Bronchial smooth muscle cell (primary cell): ENCODE data around the gene PUS1. TPM values are rescaled to one million over a fixed set of nuclear protein-coding genes. Genes with fewer than 3 reads are reported as not detected.

ENCODE experiments used
- total RNA-seq: library from RNA; depleted of rRNA; stranded (reverse); fragments of >200 nt; gene quantifications from 2 replicates; pipeline ENCODE4 v1.2.1, GENCODE V29; 2014

Gene PUS1
- 4.4 and 7.4 TPM in 2 replicates for total RNA-seq

DNA sequence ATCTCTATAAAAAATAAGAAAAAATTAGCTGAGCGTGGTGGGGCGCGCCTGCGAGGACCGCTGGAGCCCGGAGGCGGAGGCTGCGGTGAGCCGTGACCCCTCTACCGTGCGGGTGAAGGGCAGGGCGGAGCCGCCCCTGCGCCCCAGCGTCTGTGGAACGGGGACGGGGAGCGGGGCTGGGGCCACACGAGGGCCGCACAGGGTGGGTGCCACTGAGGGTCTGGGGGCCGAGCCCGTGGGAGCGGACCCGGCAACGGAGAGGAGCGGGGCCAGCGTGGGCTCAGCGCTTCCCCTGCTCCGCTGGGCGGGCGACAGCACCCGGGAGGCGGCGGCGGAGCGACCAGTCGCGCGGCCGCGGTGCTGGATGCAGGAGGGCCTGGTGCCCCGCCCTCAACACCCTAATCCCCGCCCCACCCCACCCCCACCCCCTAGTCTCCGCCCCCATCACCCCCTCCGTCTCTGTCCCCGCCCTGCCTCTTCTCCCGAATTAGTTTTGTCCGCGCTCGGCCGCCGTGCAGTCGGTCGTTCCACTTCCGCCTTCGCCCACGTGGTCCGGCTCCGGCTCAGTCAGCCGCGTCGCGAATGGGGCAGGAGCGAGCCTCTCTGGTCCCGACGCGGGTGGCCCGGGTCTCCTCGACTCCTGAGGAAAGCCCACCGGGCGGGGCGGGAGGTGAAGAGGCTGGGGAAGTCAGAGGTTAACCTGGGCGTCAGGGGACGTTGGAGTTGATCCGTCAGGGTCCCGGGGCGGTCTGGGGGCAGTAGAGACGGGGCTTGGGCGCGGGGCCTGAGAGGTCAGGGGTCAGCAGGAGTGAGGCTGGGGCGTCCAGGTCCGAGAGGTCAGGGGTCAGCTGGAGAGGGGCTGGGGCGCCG is at the start of gene PUS1:
TSS of gene PUS1 (plus strand) at position 566 of the 870 bp plus-strand sequence. CDS start 447 bp downstream, outside the sequence.

DNA sequence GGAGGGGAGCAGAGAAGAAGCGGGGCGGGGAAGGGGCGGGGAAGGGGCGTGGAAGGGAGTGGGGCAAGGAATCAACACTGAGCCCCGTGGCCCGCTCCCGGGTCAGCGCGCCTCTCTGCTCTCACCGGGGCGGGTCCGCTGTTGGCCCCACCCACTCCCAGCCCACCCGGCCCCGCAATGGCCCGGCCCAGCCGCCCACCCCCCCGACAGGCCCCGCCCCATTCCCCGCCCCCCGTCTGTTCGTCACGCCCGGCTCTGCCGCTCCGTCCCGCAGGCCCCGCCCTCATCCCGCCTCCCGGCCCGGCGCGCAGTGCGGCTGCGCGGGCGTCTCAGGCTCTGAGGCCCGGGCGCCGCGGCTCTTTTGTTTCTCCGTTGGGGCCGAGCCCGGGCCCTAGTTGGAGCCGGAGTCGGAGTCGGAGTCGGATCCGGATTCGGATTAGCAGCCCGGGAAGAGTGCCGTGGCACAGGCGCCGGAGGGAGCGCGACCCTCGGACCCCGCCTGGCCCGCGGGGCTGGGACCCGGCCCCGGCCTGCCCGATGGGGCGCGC is 34.7 kb upstream of the PUS1 start, which contains the start of gene ULK1:
TSS of gene ULK1 (plus strand) at position 310 of the 548 bp plus-strand sequence. CDS start 380 bp downstream, outside the sequence.

DNA sequence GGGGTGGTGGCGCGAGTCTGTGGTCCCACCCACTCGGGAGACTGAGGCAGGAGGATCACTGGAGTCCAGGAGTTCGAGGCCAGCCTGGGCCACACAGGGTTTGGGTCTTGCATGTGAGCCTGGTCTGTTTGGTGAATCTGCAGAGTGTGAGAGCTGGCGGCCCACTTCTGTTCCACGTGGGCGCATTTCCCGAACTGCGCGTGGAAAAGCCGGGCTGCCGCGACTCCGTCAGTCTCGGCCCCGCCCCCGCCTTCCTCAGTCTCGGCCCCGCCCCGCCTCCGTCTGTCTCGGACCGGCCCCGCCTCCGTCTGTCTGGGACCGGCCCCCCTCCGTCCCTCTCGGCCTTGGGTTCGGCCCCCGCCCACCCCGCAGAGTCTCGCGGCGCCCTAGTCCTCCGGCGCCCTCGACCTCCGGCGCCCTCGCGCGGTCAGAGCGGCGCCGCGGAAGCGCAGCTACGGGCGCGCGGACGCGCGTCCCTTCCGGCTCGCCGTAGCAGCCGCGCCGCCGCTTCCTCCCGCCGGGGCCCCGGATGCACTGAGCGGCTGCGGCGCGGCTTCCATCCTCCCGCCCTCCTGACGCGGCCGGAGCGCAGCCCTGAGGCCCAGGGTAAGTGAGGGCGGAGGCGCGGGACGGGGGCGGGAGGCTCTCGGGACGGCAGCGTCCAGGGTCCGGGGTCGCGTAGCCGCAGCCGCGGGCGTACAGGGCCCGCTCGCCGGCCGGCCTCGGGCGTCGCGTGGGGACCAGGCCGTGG is 20.5 kb downstream of the PUS1 start, which contains the start of gene EP400:
TSS of gene EP400 (plus strand) at position 512 of the 751 bp plus-strand sequence. CDS start 10,678 bp downstream, outside the sequence.

Other genes with a start within 250 kb of the PUS1 start
- 19.7 and 23.3 TPM in 2 replicates for gene SFSWAP, start 218.2 kb upstream of the PUS1 start, total RNA-seq
- gene MMP17, start 100.9 kb upstream of the PUS1 start, total RNA-seq, result 6.8 and 8.8 TPM in 2 replicates
- gene ULK1, start 34.7 kb upstream of the PUS1 start, total RNA-seq, result 9.9 and 19.7 TPM in 2 replicates
- gene EP400, start 20.7 kb downstream of the PUS1 start, total RNA-seq, result 6.6 and 7.6 TPM in 2 replicates
- gene DDX51, start 215.0 kb downstream of the PUS1 start, total RNA-seq, result 6.5 and 7.2 TPM in 2 replicates
- 4.6 and 7.4 TPM in 2 replicates for gene NOC4L, start 215.2 kb downstream of the PUS1 start, total RNA-seq